ENCODE results near the gene TPR. TPM values are rescaled to one million over a fixed set of nuclear protein-coding genes. Genes with fewer than 3 reads are reported as not detected.
A peak's percentile ranks its signal among the peaks of the same experiment; 100 is the strongest.

TPR gene
- total RNA-seq, 1 experiment from 2014 or later = 104 TPM

DNA sequence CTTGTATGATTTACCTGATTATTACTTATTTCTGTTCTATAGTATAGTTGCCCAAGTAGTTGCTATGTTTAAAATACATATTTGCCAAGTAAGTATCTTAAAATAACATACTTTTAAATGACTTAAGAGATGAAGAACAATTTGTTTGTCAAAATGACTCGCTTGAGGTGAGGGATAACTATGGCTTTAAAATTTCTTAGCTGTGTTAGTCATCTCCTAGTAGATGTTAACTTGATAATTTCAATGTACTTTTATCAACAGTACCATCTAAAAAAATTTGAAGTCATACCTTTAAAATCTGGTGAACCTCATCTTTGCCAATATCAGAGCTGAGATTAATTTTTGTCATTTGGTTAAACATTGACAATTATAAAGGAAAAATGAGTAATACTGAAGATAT, 38.3 kb upstream of the TPR start:
- CTCF ChIA-PET = no interaction called here

DNA sequence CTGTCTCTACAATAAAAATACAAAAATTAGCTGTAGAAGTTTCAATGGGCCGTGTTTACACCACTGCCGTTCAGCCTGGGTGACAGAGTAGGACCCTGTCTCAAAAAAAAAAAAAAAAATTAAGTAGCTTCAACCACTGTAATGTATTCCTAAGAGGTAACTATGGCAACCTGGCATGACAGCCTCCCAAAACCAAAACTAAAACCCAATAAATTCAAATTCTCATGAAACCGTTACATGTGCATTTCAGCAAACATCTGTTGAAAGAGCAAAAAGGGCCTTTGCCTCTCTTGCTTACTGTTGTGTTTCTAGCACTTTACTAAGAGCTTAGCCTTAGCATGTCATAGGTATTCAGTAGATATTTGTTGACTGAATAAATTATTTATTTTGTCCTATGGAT, 34.0 kb upstream of the TPR start:
- Histone ChIP-seq H3K4me2 (no peak overlapping the region), H3K27ac (no peak overlapping the region), H3K79me2 (ENCODE audit: low read depth) (no peaks in the 10 kb centered on the region), H3F3A (ENCODE audit: insufficient read depth, low read depth) (no peaks in the 10 kb centered on the region), H3K9me3 (ENCODE audit: insufficient read depth, low read depth) (no peaks in the 10 kb centered on the region), H3K36me3 (ENCODE audit: low read depth) (peaks cover 27% of the 10 kb centered on the region), H2AFZ (no peak overlapping the region), H3K4me1 (replicated peaks; ENCODE audit: insufficient read depth) (no peaks in the 10 kb centered on the region), H3K9me2 (ENCODE audit: insufficient read depth) (no peaks in the 10 kb centered on the region), H3K27me3 (ENCODE audit: insufficient read depth, low read depth) (no peaks in the 10 kb centered on the region), H3K4me3 (no peak overlapping the region), H4K20me1 (ENCODE audit: insufficient read depth) (no peaks in the 10 kb centered on the region)
- no TSS peak for BruUV-seq (replicated peaks)
- ChIA-PET CTCF (no interaction called here), POLR2A (ENCODE audit: unreplicated experiment) (no interaction called here)
- intact Hi-C loops (cut with micrococcal nuclease; ENCODE audit: unreplicated experiment) = loop anchor here (10.0 kb wide), 1 partner anchor 276 kb away; the partner anchor contains the start of gene PTGS2
- TF ChIP-seq, protein P1, sequence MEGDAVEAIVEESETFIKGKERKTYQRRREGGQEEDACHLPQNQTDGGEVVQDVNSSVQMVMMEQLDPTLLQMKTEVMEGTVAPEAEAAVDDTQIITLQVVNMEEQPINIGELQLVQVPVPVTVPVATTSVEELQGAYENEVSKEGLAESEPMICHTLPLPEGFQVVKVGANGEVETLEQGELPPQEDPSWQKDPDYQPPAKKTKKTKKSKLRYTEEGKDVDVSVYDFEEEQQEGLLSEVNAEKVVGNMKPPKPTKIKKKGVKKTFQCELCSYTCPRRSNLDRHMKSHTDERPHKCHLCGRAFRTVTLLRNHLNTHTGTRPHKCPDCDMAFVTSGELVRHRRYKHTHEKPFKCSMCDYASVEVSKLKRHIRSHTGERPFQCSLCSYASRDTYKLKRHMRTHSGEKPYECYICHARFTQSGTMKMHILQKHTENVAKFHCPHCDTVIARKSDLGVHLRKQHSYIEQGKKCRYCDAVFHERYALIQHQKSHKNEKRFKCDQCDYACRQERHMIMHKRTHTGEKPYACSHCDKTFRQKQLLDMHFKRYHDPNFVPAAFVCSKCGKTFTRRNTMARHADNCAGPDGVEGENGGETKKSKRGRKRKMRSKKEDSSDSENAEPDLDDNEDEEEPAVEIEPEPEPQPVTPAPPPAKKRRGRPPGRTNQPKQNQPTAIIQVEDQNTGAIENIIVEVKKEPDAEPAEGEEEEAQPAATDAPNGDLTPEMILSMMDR (conservative IDR thresholded peaks at IDR 0.05) = no peak
- TF ChIP-seq EZH2 (IDR thresholded peaks at IDR 0.05; ENCODE audit: low read depth) = no peak
- no peak for DNase-seq

More for the DNA sequence above, 38.3 kb upstream of the TPR start:
- no peak for DNase-seq
- no TSS peak for BruUV-seq (replicated peaks)
- TF ChIP-seq, protein P1 (conservative IDR thresholded peaks at IDR 0.05) = no peak
- no peak for TF ChIP-seq EZH2 (IDR thresholded peaks at IDR 0.05; ENCODE audit: low read depth)
- Histone ChIP-seq H3K79me2 (ENCODE audit: low read depth) (no peaks in the 10 kb centered on the region), H3K4me2 (no peak overlapping the region), H3K36me3 (ENCODE audit: low read depth) (peaks cover 19% of the 10 kb centered on the region), H3K27me3 (ENCODE audit: insufficient read depth, low read depth) (no peaks in the 10 kb centered on the region), H3K4me3 (no peak overlapping the region), H3K4me1 (replicated peaks; ENCODE audit: insufficient read depth) (no peaks in the 10 kb centered on the region), H2AFZ (no peak overlapping the region), H3K9me3 (ENCODE audit: insufficient read depth, low read depth) (no peaks in the 10 kb centered on the region), H4K20me1 (ENCODE audit: insufficient read depth) (no peaks in the 10 kb centered on the region), H3F3A (ENCODE audit: insufficient read depth, low read depth) (no peaks in the 10 kb centered on the region), H3K9me2 (ENCODE audit: insufficient read depth) (no peaks in the 10 kb centered on the region), H3K27ac (no peak overlapping the region)
- POLR2A ChIA-PET (ENCODE audit: unreplicated experiment) = no interaction called here
- intact Hi-C loops (cut with micrococcal nuclease; ENCODE audit: unreplicated experiment) = no loop called here

DNA sequence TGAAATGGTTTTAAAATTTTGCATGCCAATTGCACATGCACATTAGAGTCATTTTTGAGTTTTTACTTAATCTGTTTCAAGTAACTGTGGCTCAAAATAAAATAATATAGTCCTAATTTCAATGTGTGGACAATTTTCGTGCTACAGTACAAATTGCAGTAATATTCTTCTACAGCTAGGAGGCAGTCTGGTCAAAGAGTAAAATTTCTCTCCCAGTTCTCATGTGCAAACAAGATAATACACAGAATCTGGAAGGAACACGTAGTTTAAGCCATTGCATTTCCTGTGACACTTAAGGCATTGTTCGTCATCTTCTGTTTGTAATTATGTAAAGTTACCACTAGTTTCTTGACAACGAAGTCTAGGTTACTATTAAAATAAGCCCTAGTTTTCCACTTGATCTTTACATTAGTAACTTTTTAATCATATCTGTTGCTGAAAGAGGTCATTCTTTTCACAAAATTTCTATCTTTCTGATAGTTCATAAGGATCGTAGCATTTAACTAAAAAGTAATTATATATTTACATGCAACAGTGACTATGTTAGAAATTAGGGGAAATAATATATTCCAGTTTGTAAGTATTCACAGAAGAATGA, 29.5 kb upstream of the TPR start:
- peak in 1 of 2 experiments; percentile 2 for DNase-seq
- Histone ChIP-seq H3K79me2 (ENCODE audit: low read depth) (no peaks in the 10 kb centered on the region), H3K27ac (no peak overlapping the region), H3K4me2 (no peak overlapping the region), H3K27me3 (ENCODE audit: insufficient read depth, low read depth) (no peaks in the 10 kb centered on the region), H3K4me3 (no peak overlapping the region), H4K20me1 (ENCODE audit: insufficient read depth) (no peaks in the 10 kb centered on the region), H2AFZ (no peak overlapping the region), H3K36me3 (ENCODE audit: low read depth) (peaks cover 18% of the 10 kb centered on the region; the same call in 1 of the 2 replicates), H3K4me1 (replicated peaks; ENCODE audit: insufficient read depth) (no peaks in the 10 kb centered on the region), H3F3A (ENCODE audit: insufficient read depth, low read depth) (no peaks in the 10 kb centered on the region), H3K9me3 (ENCODE audit: insufficient read depth, low read depth) (no peaks in the 10 kb centered on the region), H3K9me2 (ENCODE audit: insufficient read depth) (no peaks in the 10 kb centered on the region)
- no TSS peak for BruUV-seq (replicated peaks)
- TF ChIP-seq EZH2 (IDR thresholded peaks at IDR 0.05; ENCODE audit: low read depth) = no peak
- TF ChIP-seq, protein P1 (conservative IDR thresholded peaks at IDR 0.05) = peak; percentile 75
- intact Hi-C loops (cut with micrococcal nuclease; ENCODE audit: unreplicated experiment) = loop anchor here (2.0 to 10.0 kb wide), 3 partner anchors 78 to 580 kb away; partner anchors contain the start of gene PTGS2
- ChIA-PET CTCF (interaction anchor here (0.8 kb wide), 1 partner anchor 30 kb away, joined by 3 read pairs; the partner anchor contains the start of gene TPR), POLR2A (ENCODE audit: unreplicated experiment) (no interaction called here)

Data from PC-9 (cell line).